Upper lobe of left lung (tissue), 6 donors: Measurements from ENCODE around the gene MAST3. TPM values are rescaled to one million over a fixed set of nuclear protein-coding genes. Genes with fewer than 3 reads are reported as not detected.
A peak's percentile ranks its signal among the peaks of the same experiment; 100 is the strongest.

Experiments
- ATAC-seq, 2 donors: fragments of 200-7000 bp; cut with Tn5 transposase; one replicate each; pipeline ENCODE4 v1.9.1; 2022; ENCODE audit warnings: mild to moderate bottlenecking in 2 of 2, moderate library complexity in 2 of 2; ENCODE audit not compliant: low FRiP score in 2 of 2
- DNase-seq, 2 donors: peaks; one replicate each; pipeline ENCODE4 v3.0.0-alpha.2; 2019 to 2020
- H3K27ac ChIP-seq, 4 donors: fragments of 200-600 bp; sonication (generic); one replicate each; pipeline ENCODE4 v1.5.1; 2016 to 2019
- H3K27me3 ChIP-seq, 4 donors: fragments of 200-600 bp; sonication (generic); one replicate each; pipeline ENCODE4 v1.5.1; 2017 to 2019
- H3K36me3 ChIP-seq, 4 donors: fragments of 200-600 bp; sonication (generic); one replicate each; pipeline ENCODE4 v1.5.1; 2016 to 2019
- H3K4me1 ChIP-seq, 4 donors: fragments of 200-600 bp; sonication (generic); one replicate each; pipeline ENCODE4 v1.5.1; 2018 to 2019
- H3K4me3 ChIP-seq, 4 donors: fragments of 200-600 bp; sonication (generic); one replicate each; pipeline ENCODE4 v1.5.1; 2017 to 2019; ENCODE audit warnings: mild to moderate bottlenecking in 2 of 4, moderate library complexity in 1 of 4
- H3K9me3 ChIP-seq, 4 donors: fragments of 200-600 bp; sonication (generic); one replicate each; pipeline ENCODE4 v1.5.1; 2018 to 2019
- EP300 ChIP-seq, 4 donors: sonication (generic); formaldehyde crosslinking; IDR thresholded peaks; one replicate each; pipeline ENCODE4 v1.5.1; 2017; ENCODE audit warnings: antibody characterized with exemption in 4 of 4, control low read depth in 2 of 4
- POLR2A ChIP-seq, 4 donors: fragments of 450-650 bp; IDR thresholded peaks; one replicate each; pipeline ENCODE4 v1.5.1; 2016 to 2017; ENCODE audit warnings: antibody characterized with exemption in 4 of 4, mild to moderate bottlenecking in 2 of 4
- POLR2AphosphoS5 ChIP-seq, 2 donors: sonication (generic); formaldehyde crosslinking; IDR thresholded peaks; one replicate each; pipeline ENCODE4 v1.5.1; 2017; ENCODE audit warnings: antibody characterized with exemption in 2 of 2
- WGBS, 2 donors: methylation state at CpG; one replicate each; pipeline ENCODE4 v1.1.5; 2017 to 2018; 5-methylcytosine and 5-hydroxymethylcytosine counted together
- total RNA-seq, 6 donors: library from RNA; depleted of rRNA in 4 of 6; stranded (reverse); fragments of >200 nt in 4 of 6; gene quantifications; one replicate each; pipeline versions ENCODE4 v1.1.0 to v1.2.1, GENCODE V29; 2016 to 2021
- TF ChIP-seq, protein P1 (sequence below), 6 experiments: fragments of 450-650 bp in 4 of 6; fragments of 200-600 bp in 2 of 6; sonication (generic) in 2 of 6; IDR thresholded peaks; one replicate each; pipeline ENCODE4 v1.5.1; 2016 to 2019; ENCODE audit warnings: antibody characterized with exemption in 6 of 6
- donor health status: DM: no; HTN: no; CAD: no; lungs with moderate emphysema.
- donor health status: DM: no; HTN: yes; CAD: no; lungs with severe emphysema.

Gene MAST3
- total RNA-seq, result 10 to 100 TPM in 4 of 6 donors, 1 to 10 TPM in 2; 9.3 to 67.1 (median 27.5) TPM

DNA sequence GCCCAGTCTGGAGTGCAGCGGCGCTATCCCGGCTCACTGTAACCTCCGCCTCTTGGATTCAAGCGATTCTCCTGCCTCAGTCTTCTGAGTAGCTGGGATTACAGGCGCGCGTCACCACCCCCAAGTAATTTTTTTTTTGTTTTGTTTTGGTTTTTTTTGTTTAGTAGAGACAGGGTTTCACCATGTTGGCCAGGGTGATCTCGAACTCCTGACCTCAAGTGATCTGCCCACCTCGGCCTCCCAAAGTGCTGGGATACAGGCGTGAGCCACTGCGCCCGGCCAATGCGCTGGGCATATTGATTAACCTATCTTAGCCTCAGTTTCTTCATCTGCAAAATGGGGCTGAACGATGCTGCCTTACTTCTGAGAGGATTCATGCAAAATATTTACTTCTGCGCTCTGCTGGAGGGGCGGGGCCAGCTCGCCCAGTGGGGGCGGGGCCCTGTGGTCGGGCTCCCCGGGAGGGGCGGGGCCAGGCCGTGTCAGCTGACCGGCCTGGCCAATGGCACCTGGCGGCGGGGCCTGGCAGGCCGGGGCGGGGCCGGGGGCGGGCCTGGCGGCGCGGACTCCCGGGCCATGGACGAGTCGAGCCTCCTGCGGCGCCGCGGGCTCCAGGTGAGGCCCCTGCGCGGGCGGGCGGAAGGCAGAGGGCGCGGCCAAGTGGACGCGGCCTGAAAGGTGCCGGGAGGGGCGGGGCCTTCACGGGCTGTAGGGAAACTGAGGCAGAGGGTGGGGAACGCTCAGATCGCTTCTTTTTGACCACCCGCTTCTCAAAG, at the start of gene MAST3:
Gene MAST3, plus strand, starts transcription at position 562 of the 776 bp plus-strand sequence. Its CDS starts 15 bp downstream, at position 577.
- ATAC-seq (peak; percentile 92 to 97), DNase-seq (peak; percentile 96 to 98)
- Histone ChIP-seq H3K4me3 (peak within 1 kb of the TSS; percentile 30 to 57 (median 48)), H3K27me3 (no peaks in the 10 kb centered on the region), H3K36me3 (no peaks in the 10 kb centered on the region), H3K27ac (peak within 1 kb of the TSS in 2 of 4 donors; percentile 49 to 73), H3K4me1 (peaks cover 18 to 28% (median 19%) of the 10 kb centered on the region in 4 donors), H3K9me3 (no peaks in the 10 kb centered on the region)
- 45 to 65% methylated on average over 17 to 26 of the region's 54 CpGs for WGBS, 2 donors
- TF ChIP-seq EP300 (IDR thresholded peaks at IDR 0.05) (no peak), POLR2A (IDR thresholded peaks at IDR 0.05) (peak in 1 of 4 donors; percentile 48), POLR2AphosphoS5 (IDR thresholded peaks at IDR 0.05) (no peak)
- TF ChIP-seq, protein P1, sequence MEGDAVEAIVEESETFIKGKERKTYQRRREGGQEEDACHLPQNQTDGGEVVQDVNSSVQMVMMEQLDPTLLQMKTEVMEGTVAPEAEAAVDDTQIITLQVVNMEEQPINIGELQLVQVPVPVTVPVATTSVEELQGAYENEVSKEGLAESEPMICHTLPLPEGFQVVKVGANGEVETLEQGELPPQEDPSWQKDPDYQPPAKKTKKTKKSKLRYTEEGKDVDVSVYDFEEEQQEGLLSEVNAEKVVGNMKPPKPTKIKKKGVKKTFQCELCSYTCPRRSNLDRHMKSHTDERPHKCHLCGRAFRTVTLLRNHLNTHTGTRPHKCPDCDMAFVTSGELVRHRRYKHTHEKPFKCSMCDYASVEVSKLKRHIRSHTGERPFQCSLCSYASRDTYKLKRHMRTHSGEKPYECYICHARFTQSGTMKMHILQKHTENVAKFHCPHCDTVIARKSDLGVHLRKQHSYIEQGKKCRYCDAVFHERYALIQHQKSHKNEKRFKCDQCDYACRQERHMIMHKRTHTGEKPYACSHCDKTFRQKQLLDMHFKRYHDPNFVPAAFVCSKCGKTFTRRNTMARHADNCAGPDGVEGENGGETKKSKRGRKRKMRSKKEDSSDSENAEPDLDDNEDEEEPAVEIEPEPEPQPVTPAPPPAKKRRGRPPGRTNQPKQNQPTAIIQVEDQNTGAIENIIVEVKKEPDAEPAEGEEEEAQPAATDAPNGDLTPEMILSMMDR (IDR thresholded peaks at IDR 0.05), result no peak

DNA sequence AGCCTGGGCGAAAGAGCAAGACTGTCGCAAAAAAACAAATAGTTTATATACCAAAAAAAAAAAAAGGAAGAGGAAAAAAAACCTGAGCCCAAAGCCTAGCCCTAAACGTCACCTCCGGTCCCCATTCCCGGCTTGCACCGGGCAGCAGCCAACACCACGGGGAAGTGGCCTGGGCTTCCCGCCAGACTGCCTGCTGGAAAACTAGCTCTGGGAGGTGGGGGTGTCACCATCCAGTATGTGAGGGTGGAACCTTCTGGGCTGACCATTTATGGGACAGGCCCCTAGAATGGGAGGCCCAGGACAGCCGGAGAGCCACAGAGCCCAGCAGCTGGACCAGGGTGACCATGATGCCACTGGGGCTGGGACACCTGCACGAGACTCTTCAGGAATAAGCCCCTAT, 48.2 kb upstream of the MAST3 start:
- ATAC-seq (peak; percentile 71 to 77), DNase-seq (peak; percentile 68 to 87)
- peak overlapping the region; percentile 51 to 86 (median 82) for H3K27ac ChIP-seq
- WGBS, 2 donors, result 53 to 58% methylated on average over 10 of the region's 10 CpGs
- TF ChIP-seq, protein P1 (IDR thresholded peaks at IDR 0.05), result no peak
- TF ChIP-seq EP300 (IDR thresholded peaks at IDR 0.05) (peak in 3 of 4 donors; percentile 53 to 89 (median 71)), POLR2A (IDR thresholded peaks at IDR 0.05) (peak in 1 of 4 donors; percentile 38), POLR2AphosphoS5 (IDR thresholded peaks at IDR 0.05) (peak; percentile 84 to 85)
- H3K4me1 ChIP-seq, result peaks cover 38 to 54% (median 42%) of the 10 kb centered on the region in 4 donors
- H3K9me3 ChIP-seq, result no peaks in the 10 kb centered on the region
- no peaks in the 10 kb centered on the region for H3K27me3 ChIP-seq
- H3K4me3 ChIP-seq, result no peak overlapping the region
- H3K36me3 ChIP-seq, result no peaks in the 10 kb centered on the region

DNA sequence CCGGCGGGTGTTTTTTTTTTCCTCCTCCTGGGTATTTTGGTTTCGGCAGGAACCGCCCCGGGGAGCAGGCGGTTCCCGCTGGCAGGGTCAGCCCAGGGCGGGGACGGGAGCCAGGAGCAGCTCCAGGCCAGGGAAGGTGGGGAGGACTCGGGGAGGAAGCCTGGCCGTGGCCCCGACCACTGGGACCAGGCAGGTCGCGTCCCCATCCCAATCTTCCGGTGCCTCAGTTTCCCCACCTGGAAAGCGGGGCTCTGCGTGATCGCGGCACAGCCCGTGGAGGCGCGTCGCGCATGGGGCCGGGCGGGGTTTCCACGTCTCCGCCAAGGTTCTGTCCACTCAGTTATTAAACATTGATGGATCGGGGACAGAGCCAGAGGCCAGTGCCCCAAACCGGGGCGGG, 45.7 kb upstream of the MAST3 start:
- peak in 1 of 2 donors; percentile 27 for TF ChIP-seq POLR2AphosphoS5 (IDR thresholded peaks at IDR 0.05)
- TF ChIP-seq, protein P1 (IDR thresholded peaks at IDR 0.05), result no peak
- peaks cover 26 to 38% (median 31%) of the 10 kb centered on the region in 4 donors for H3K4me1 ChIP-seq
- H3K36me3 ChIP-seq, result no peaks in the 10 kb centered on the region
- no peaks in the 10 kb centered on the region for H3K27me3 ChIP-seq
- DNase-seq, result peak; percentile 28 to 76
- H3K4me3 ChIP-seq, result peak overlapping the region in 1 of 4 donors; percentile 20
- H3K27ac ChIP-seq, result peak overlapping the region in 3 of 4 donors; percentile 53 to 81 (median 77)
- no peaks in the 10 kb centered on the region for H3K9me3 ChIP-seq
- ATAC-seq, result peak in 1 of 2 donors; percentile 39
- WGBS, 2 donors, result 30 to 43% methylated on average over 7 to 19 of the region's 31 CpGs

DNA sequence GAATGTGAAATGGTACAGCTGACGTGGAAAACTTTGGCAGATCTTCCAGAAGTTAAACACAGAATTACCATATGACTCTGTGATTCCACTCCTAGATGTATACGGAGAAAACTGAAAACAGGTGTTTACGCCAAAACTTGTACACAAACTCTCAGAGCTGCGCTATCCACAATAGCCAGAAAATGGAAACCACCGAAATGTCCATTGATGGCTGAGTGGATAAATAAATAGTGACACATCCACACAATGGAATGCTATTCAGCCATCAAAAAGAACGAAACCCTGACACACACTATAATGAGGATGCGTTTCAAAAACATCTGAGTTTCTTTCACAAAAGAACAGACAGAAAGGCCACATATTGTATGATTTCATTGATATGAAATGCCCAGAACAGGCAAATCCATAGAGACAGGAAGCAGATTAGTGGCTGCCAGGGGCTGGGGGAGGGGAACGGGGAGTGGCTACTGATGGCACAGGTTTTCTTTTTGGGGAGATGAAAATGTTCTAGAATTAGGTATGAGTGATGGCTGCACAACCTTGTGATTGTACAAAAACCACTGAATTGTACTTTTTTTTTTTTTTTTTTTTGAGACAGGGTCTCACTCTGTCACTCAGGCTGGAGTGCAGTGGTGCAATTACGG, 43.9 kb upstream of the MAST3 start:
- Histone ChIP-seq H3K36me3 (no peaks in the 10 kb centered on the region), H3K27ac (peak overlapping the region in 2 of 4 donors; percentile 3 to 81), H3K27me3 (no peaks in the 10 kb centered on the region), H3K4me1 (peaks cover 40 to 52% (median 44%) of the 10 kb centered on the region in 4 donors), H3K9me3 (no peaks in the 10 kb centered on the region), H3K4me3 (no peak overlapping the region)
- no peak for TF ChIP-seq POLR2A (IDR thresholded peaks at IDR 0.05)
- TF ChIP-seq, protein P1 (IDR thresholded peaks at IDR 0.05), result no peak
- no peak for TF ChIP-seq POLR2AphosphoS5 (IDR thresholded peaks at IDR 0.05)
- TF ChIP-seq EP300 (IDR thresholded peaks at IDR 0.05), result no peak
- 57 to 63% methylated on average over 9 of the region's 9 CpGs for WGBS, 2 donors
- DNase-seq (no peak), ATAC-seq (no peak)
